ENCODE measurements around the gene CCDC138.

GRCh38 chr2:108895188-108895587, 108.6 kb downstream of the CCDC138 start:
- no peak for TF ChIP-seq PHF8 (CRISPR knock-in tag; IDR thresholded peaks at IDR 0.05)
- TF ChIP-seq STAT6 (CRISPR knock-in tag; IDR thresholded peaks at IDR 0.05; ENCODE audit: borderline replicate concordance) = no peak
- TF ChIP-seq SMC3 (IDR thresholded peaks at IDR 0.05; ENCODE audit: low read length) = no peak
- TF ChIP-seq TFE3 (CRISPR knock-in tag; IDR thresholded peaks at IDR 0.05) = no peak
- TF ChIP-seq KDM1A (CRISPR knock-in tag; IDR thresholded peaks at IDR 0.05) = no peak
- TF ChIP-seq CTCF (CRISPR knock-in tag; IDR thresholded peaks at IDR 0.05) = no peak
- no peak for TF ChIP-seq ZNF430 (CRISPR knock-in tag; IDR thresholded peaks at IDR 0.05)
- TF ChIP-seq MLX (CRISPR knock-in tag; IDR thresholded peaks at IDR 0.05) = no peak
- TF ChIP-seq HMGXB4 (CRISPR knock-in tag; IDR thresholded peaks at IDR 0.05; ENCODE audit: borderline replicate concordance in 1 of 2, low read depth in 1 of 2) = no peak
- no peak for TF ChIP-seq BCL3 (CRISPR knock-in tag; IDR thresholded peaks at IDR 0.05)
- TF ChIP-seq ASH2L (IDR thresholded peaks at IDR 0.05; ENCODE audit: insufficient read length, low read depth, low read length) = no peak
- no peak for TF ChIP-seq ATF7 (IDR thresholded peaks at IDR 0.05)
- no peak for TF ChIP-seq ATF7 (CRISPR knock-in tag; IDR thresholded peaks at IDR 0.05)
- no peak for TF ChIP-seq ZNF230 (CRISPR knock-in tag; IDR thresholded peaks at IDR 0.05)
- TF ChIP-seq CBX5 (CRISPR knock-in tag; IDR thresholded peaks at IDR 0.05; ENCODE audit: borderline replicate concordance) = no peak

Data from HepG2 (cell line).